SK-N-MC (cell line): ENCODE measurements around the gene MRPL10.

Experiments used
- EZH2 ChIP-seq: fragments of 200-600 bp; sonication (generic); IDR thresholded peaks from one replicate; pipeline ENCODE4 v1.6.1; 2017; ENCODE audit warnings: antibody characterized with exemption
- POLR2AphosphoS5 ChIP-seq: IDR thresholded peaks from 2 replicates; pipeline ENCODE4 v1.6.1; 2012; ENCODE audit warnings: mild to moderate bottlenecking, low read depth, low read length, borderline replicate concordance

GRCh38 chr17:47830396-47831002, 842 bp downstream of the MRPL10 start:
- no peak for TF ChIP-seq EZH2
- no peak for TF ChIP-seq POLR2AphosphoS5
